ENCODE results near the gene HIF1A.
"Not testable (repeated sequence)": the region's sequence is repeated elsewhere in the genome, so short reads cannot be mapped to it uniquely, and the experiment has no call there.

The HIF1A gene

DNA sequence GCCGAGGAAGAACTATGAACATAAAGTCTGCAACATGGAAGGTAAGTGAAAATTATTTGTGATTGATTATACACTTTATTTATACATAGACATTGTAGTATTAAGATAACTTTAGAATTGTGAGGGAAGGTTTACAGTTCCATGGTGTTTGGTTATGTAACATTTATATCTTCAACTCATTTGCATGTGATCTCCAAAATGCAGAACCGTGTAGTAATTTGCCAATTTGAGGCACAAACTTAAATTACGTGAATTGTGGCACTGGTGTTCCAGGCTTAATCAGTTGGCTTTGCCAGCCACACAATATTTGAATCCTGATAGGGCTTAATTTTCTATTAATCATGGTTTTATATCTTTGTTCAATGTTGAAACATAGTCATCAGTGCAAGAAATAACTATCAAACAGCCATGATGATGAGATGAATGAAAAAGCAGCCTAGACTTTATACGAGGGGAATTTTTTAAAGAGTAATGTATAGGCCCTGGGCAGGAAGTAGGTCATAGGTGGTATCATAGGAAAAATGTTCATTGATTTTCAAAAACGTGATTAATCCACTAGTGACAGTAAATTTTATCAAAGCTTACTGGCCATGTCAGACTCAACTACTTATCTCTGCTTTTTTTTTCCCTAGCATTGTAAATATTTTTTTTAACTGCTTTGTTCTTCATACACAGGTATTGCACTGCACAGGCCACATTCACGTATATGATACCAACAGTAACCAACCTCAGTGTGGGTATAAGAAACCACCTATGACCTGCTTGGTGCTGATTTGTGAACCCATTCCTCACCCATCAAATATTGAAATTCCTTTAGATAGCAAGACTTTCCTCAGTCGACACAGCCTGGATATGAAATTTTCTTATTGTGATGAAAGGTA, 31.7 kb downstream of the HIF1A start:
- Mint-ChIP-seq H3K9me3 (no peaks in the 10 kb centered on the region), H3K27me3 (no peaks in the 10 kb centered on the region), H3K36me3 (peaks cover 40% of the 10 kb centered on the region), H3K4me1 (peaks cover 26% of the 10 kb centered on the region), H3K4me3 (no peak overlapping the region), H3K27ac (peak overlapping the region; percentile 19)
- ATAC-seq (ENCODE audit: low read depth) (peak; percentile 88), DNase-seq (ENCODE audit: low spot score in 2 of 2) (no peak)

GRCh38 chr14:61730756-61731373, 35.6 kb downstream of the HIF1A start:
- Mint-ChIP-seq H3K36me3 (peaks cover 39% of the 10 kb centered on the region), H3K27me3 (no peaks in the 10 kb centered on the region), H3K27ac (peak overlapping the region; percentile 24), H3K9me3 (no peaks in the 10 kb centered on the region), H3K4me3 (no peak overlapping the region), H3K4me1 (peaks cover 17% of the 10 kb centered on the region)
- ATAC-seq (ENCODE audit: low read depth) (no peak), DNase-seq (ENCODE audit: low spot score in 2 of 2) (no peak)

- Mint-ChIP-seq H3K9me3 (no peaks in the 10 kb centered on the region), H3K27ac (peak overlapping the region; percentile 24), H3K4me1 (peaks cover 9% of the 10 kb centered on the region), H3K27me3 (no peaks in the 10 kb centered on the region), H3K4me3 (no peak overlapping the region), H3K36me3 (peaks cover 29% of the 10 kb centered on the region)
- no peak for ATAC-seq (ENCODE audit: low read depth)
- no peak for DNase-seq (ENCODE audit: low spot score in 2 of 2)
Observed at GRCh38 chr14:61733972-61734371, 38.7 kb downstream of the HIF1A start.

GRCh38 chr14:61736751-61737150, 41.4 kb downstream of the HIF1A start:
- H3K4me1 Mint-ChIP-seq: peaks cover 4% of the 10 kb centered on the region
- no peak for DNase-seq (ENCODE audit: low spot score in 2 of 2)
- no peaks in the 10 kb centered on the region for H3K9me3 Mint-ChIP-seq
- no peaks in the 10 kb centered on the region for H3K27me3 Mint-ChIP-seq
- H3K27ac Mint-ChIP-seq: peak overlapping the region; percentile 17
- H3K4me3 Mint-ChIP-seq: no peak overlapping the region
- ATAC-seq (ENCODE audit: low read depth): no peak
- H3K36me3 Mint-ChIP-seq: peaks cover 28% of the 10 kb centered on the region

GRCh38 chr14:61737915-61738314, 42.6 kb downstream of the HIF1A start:
- Mint-ChIP-seq H3K36me3 (peaks cover 26% of the 10 kb centered on the region), H3K9me3 (no peaks in the 10 kb centered on the region), H3K4me3 (no peak overlapping the region), H3K27ac (peak overlapping the region; percentile 31), H3K27me3 (no peaks in the 10 kb centered on the region), H3K4me1 (peaks cover 4% of the 10 kb centered on the region)
- ATAC-seq (ENCODE audit: low read depth) (no peak), DNase-seq (ENCODE audit: low spot score in 2 of 2) (no peak)

DNA sequence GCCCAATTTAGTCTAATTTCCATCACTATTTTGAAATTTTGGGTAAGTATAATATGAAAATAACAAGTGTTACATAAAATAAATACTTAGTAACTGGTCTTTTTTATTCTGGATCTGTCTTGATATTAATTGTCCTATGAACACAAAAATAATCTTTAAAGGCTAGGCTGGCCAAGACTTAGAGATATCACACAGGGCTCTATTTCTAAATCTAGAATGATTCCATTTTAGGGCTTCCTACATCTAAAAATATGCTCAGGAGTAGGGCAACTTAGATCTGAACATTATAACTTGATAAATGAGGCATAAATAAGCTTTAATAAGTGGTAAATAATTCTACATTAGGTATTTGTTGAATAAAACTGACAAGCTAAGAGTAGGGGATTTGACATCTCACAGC, 43.8 kb downstream of the HIF1A start:
- H3K4me1 Mint-ChIP-seq: peaks cover 4% of the 10 kb centered on the region

DNA sequence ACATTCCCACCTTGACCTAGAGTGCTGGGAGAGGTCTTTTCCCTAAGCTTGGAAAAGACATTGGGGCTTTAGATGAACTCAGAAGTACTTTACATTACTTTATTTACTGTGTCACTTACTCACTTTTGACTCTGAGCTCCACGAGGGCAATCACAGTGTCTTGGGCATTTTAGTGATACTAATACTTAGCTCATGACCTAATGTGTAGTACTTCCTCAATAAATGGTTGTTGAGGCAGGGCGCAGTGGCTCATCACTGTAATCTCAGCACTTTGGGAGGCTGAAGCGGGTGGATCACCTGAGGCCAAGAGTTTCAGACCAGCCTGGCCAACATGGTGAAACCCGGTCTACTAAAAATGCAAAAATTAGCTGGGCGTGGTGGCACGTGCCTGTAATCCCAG, 47.1 kb downstream of the HIF1A start:
- H3K27ac Mint-ChIP-seq: no peak overlapping the region
- H3K4me1 Mint-ChIP-seq: no peaks in the 10 kb centered on the region
- DNase-seq (ENCODE audit: low spot score in 2 of 2) (no peak), ATAC-seq (ENCODE audit: low read depth) (no peak)
- H3K36me3 Mint-ChIP-seq: peaks cover 16% of the 10 kb centered on the region
- H3K9me3 Mint-ChIP-seq: no peaks in the 10 kb centered on the region
- H3K4me3 Mint-ChIP-seq: no peak overlapping the region
- no peaks in the 10 kb centered on the region for H3K27me3 Mint-ChIP-seq

More for the DNA sequence above, 43.8 kb downstream of the HIF1A start:
- no peak overlapping the region for H3K4me3 Mint-ChIP-seq
- no peaks in the 10 kb centered on the region for H3K27me3 Mint-ChIP-seq
- DNase-seq (ENCODE audit: low spot score in 2 of 2) (no peak), ATAC-seq (ENCODE audit: low read depth) (no peak)
- no peak overlapping the region for H3K27ac Mint-ChIP-seq
- peaks cover 22% of the 10 kb centered on the region for H3K36me3 Mint-ChIP-seq
- H3K9me3 Mint-ChIP-seq: no peaks in the 10 kb centered on the region

GRCh38 chr14:61744238-61744637, 48.9 kb downstream of the HIF1A start:
- ATAC-seq (ENCODE audit: low read depth): no peak
- H3K4me1 Mint-ChIP-seq: no peaks in the 10 kb centered on the region
- H3K4me3 Mint-ChIP-seq: no peak overlapping the region
- H3K27ac Mint-ChIP-seq: peak overlapping the region; percentile 67
- H3K36me3 Mint-ChIP-seq: peaks cover 14% of the 10 kb centered on the region
- DNase-seq (ENCODE audit: low spot score in 2 of 2): no peak
- H3K9me3 Mint-ChIP-seq: no peaks in the 10 kb centered on the region
- no peaks in the 10 kb centered on the region for H3K27me3 Mint-ChIP-seq

GRCh38 chr14:61746346-61746745, 51.0 kb downstream of the HIF1A start:
- peaks cover 10% of the 10 kb centered on the region for H3K36me3 Mint-ChIP-seq
- H3K4me1 Mint-ChIP-seq; H3K9me3 Mint-ChIP-seq; H3K4me3 Mint-ChIP-seq; DNase-seq (ENCODE audit: low spot score in 2 of 2); H3K27ac Mint-ChIP-seq; ATAC-seq (ENCODE audit: low read depth); H3K27me3 Mint-ChIP-seq: not testable (repeated sequence)

DNA sequence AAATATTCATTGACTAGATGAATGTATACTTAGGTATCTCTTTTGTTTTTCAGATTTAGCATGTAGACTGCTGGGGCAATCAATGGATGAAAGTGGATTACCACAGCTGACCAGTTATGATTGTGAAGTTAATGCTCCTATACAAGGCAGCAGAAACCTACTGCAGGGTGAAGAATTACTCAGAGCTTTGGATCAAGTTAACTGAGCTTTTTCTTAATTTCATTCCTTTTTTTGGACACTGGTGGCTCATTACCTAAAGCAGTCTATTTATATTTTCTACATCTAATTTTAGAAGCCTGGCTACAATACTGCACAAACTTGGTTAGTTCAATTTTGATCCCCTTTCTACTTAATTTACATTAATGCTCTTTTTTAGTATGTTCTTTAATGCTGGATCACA, 51.6 kb downstream of the HIF1A start:
- DNase-seq (ENCODE audit: low spot score in 2 of 2) (no peak), ATAC-seq (ENCODE audit: low read depth) (no peak)
- Mint-ChIP-seq H3K9me3 (no peaks in the 10 kb centered on the region), H3K36me3 (peaks cover 10% of the 10 kb centered on the region), H3K27me3 (no peaks in the 10 kb centered on the region), H3K4me1 (peaks cover 8% of the 10 kb centered on the region), H3K27ac (no peak overlapping the region), H3K4me3 (no peak overlapping the region)

DNA sequence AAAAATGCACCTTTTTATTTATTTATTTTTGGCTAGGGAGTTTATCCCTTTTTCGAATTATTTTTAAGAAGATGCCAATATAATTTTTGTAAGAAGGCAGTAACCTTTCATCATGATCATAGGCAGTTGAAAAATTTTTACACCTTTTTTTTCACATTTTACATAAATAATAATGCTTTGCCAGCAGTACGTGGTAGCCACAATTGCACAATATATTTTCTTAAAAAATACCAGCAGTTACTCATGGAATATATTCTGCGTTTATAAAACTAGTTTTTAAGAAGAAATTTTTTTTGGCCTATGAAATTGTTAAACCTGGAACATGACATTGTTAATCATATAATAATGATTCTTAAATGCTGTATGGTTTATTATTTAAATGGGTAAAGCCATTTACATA, 52.0 kb downstream of the HIF1A start:
- ATAC-seq (ENCODE audit: low read depth): no peak
- peaks cover 11% of the 10 kb centered on the region for H3K4me1 Mint-ChIP-seq
- no peak overlapping the region for H3K27ac Mint-ChIP-seq
- no peak for DNase-seq (ENCODE audit: low spot score in 2 of 2)
- no peaks in the 10 kb centered on the region for H3K27me3 Mint-ChIP-seq
- no peaks in the 10 kb centered on the region for H3K9me3 Mint-ChIP-seq
- H3K36me3 Mint-ChIP-seq: peaks cover 10% of the 10 kb centered on the region
- no peak overlapping the region for H3K4me3 Mint-ChIP-seq

GRCh38 chr14:61749264-61749663, 54.0 kb downstream of the HIF1A start:
- ATAC-seq (ENCODE audit: low read depth) (no peak), DNase-seq (ENCODE audit: low spot score in 2 of 2) (no peak)
- no peak overlapping the region for H3K27ac Mint-ChIP-seq
- no peaks in the 10 kb centered on the region for H3K27me3 Mint-ChIP-seq
- no peaks in the 10 kb centered on the region for H3K9me3 Mint-ChIP-seq
- peaks cover 10% of the 10 kb centered on the region for H3K36me3 Mint-ChIP-seq
- H3K4me3 Mint-ChIP-seq: no peak overlapping the region
- peaks cover 16% of the 10 kb centered on the region for H3K4me1 Mint-ChIP-seq

DNA sequence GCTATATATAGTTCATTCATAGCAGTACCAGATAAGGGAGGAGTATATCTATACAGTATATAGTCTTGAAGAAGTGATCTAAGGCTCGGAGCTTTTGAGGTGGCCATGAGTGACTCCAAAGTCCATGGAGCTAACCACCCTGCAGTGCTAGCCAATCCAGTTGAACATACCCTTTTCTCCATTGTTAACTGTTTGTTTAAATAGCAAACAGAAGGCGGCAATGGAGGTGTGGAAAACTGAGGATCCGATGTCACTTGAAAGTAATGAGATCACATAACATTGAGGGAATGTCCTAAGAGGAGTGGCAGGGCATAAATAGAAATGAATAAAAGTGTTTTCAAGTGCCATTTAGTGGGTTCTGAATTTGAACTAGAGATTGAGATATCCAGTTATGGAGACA, 54.6 kb downstream of the HIF1A start:
- Mint-ChIP-seq H3K27ac (no peak overlapping the region), H3K36me3 (peaks cover 9% of the 10 kb centered on the region), H3K27me3 (no peaks in the 10 kb centered on the region), H3K9me3 (no peaks in the 10 kb centered on the region), H3K4me1 (peaks cover 19% of the 10 kb centered on the region), H3K4me3 (peak overlapping the region; percentile 17)
- ATAC-seq (ENCODE audit: low read depth): no peak
- no peak for DNase-seq (ENCODE audit: low spot score in 2 of 2)

DNA sequence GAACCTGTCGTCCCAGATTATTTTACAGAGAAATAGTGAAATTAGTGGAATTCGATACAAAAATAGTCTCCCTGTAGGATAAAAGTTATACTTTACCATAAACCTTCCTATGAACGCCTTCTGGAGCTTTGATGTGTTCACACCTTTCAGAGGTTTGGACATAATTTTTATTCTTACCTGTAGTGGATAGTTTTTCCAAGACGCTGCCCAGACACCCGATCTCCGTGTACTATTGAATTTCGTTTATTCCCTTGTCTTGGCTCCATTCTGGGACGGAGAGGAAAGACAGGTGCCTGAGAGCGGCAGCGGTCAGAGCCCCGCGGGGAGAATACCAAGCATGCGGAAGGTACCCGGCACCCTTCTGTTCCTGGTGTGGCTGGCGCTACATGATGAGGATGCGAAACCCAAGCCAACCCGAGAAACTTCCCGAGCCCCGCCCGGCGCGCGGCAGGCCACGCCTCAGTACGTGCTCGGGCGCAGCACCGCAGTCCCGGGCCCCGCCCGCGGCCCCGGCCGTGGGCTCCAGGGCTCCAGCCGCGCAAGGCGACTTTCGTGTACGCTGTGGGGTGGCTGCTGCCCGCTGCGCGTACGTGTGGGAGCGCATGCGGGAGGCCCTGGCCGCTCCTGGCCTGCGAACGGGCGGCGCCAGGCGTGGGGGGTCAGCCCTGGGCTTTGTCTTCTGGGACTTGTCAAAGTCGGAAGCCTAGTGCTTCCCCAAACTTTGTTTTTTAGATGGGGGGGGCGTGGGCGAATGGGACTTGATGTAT, 55.6 kb downstream of the HIF1A start:
- peak overlapping the region; percentile 89 for H3K4me3 Mint-ChIP-seq
- ATAC-seq (ENCODE audit: low read depth) (peak; percentile 95), DNase-seq (ENCODE audit: low spot score in 2 of 2) (peak; percentile 67 to 77)
- H3K27ac Mint-ChIP-seq: peak overlapping the region; percentile 85
- H3K27me3 Mint-ChIP-seq: no peaks in the 10 kb centered on the region
- H3K36me3 Mint-ChIP-seq: peaks cover 5% of the 10 kb centered on the region
- H3K9me3 Mint-ChIP-seq: no peaks in the 10 kb centered on the region
- peaks cover 19% of the 10 kb centered on the region for H3K4me1 Mint-ChIP-seq
